A204.1 (cell line): Measurements from ENCODE around the gene RBM20.
"Not testable (repeated sequence)": the region's sequence is repeated elsewhere in the genome, so short reads cannot be mapped to it uniquely, and the experiment has no call there.

Experiments used
- FAIRE-seq: peaks from 2 replicates; lab custom pipeline; 2012; peaks lifted over from hg19 to GRCh38; lab: Jason Lieb, UNC

Gene RBM20

GRCh38 chr10:110625951-110626855 lies 17.9 kb upstream of the RBM20 start:
- no peak for FAIRE-seq

GRCh38 chr10:110628161-110628560 lies 16.0 kb upstream of the RBM20 start:
- no peak for FAIRE-seq

- FAIRE-seq, result no peak
Observed at GRCh38 chr10:110629680-110630191, 14.4 kb upstream of the RBM20 start.

GRCh38 chr10:110631934-110632333 lies 12.2 kb upstream of the RBM20 start:
- no peak for FAIRE-seq

- FAIRE-seq, result no peak
Observed at GRCh38 chr10:110632591-110633215, 11.4 kb upstream of the RBM20 start.

- no peak for FAIRE-seq
Observed at GRCh38 chr10:110634527-110635209, 9.5 kb upstream of the RBM20 start.

GRCh38 chr10:110636572-110636931 lies 7.6 kb upstream of the RBM20 start:
- FAIRE-seq, result no peak

GRCh38 chr10:110636932-110637557 lies 7.1 kb upstream of the RBM20 start:
- FAIRE-seq, result no peak

GRCh38 chr10:110637558-110638053 lies 6.5 kb upstream of the RBM20 start:
- no peak for FAIRE-seq

- no peak for FAIRE-seq
Observed at GRCh38 chr10:110638319-110638718, 5.8 kb upstream of the RBM20 start.

GRCh38 chr10:110639046-110639445 lies 5.1 kb upstream of the RBM20 start:
- not testable (repeated sequence) for FAIRE-seq

GRCh38 chr10:110639858-110640257 lies 4.3 kb upstream of the RBM20 start:
- FAIRE-seq, result not testable (repeated sequence)

GRCh38 chr10:110641256-110641655 lies 2.9 kb upstream of the RBM20 start:
- FAIRE-seq, result no peak

- no peak for FAIRE-seq
Observed at GRCh38 chr10:110642204-110643034, 1.7 kb upstream of the RBM20 start.

GRCh38 chr10:110643035-110643652 lies 992 bp upstream of the RBM20 start:
- FAIRE-seq, result no peak

- no peak for FAIRE-seq
Observed at GRCh38 chr10:110644598-110645462, 694 bp downstream of the RBM20 start.

- no peak for FAIRE-seq
Observed at GRCh38 chr10:110646417-110647135, 2.4 kb downstream of the RBM20 start.

- FAIRE-seq, result no peak
Observed at GRCh38 chr10:110647136-110647430, 2.9 kb downstream of the RBM20 start.

GRCh38 chr10:110648692-110649346 lies 4.7 kb downstream of the RBM20 start:
- no peak for FAIRE-seq
